KOPT-K1 (cell line): Measurements from ENCODE around the gene UTRN.
A peak's percentile ranks its signal among the peaks of the same experiment; 100 is the strongest.

Experiments used
- H3K27ac ChIP-seq: fragments of 200-600 bp; sonication (generic); 2 replicates; pipeline ENCODE4 v1.5.1; 2016; ENCODE audit warnings: antibody characterized with exemption, mild to moderate bottlenecking, low read depth, low read length; ENCODE audit not compliant: poor library complexity, severe bottlenecking
- H3K36me3 ChIP-seq: fragments of 200-600 bp; sonication (generic); 2 replicates; pipeline ENCODE4 v1.5.1; 2017; ENCODE audit warnings: antibody characterized with exemption, mild to moderate bottlenecking, low read length, moderate library complexity; ENCODE audit not compliant: insufficient read depth
- H3K9me3 ChIP-seq: fragments of 200-600 bp; sonication (generic); 2 replicates; pipeline ENCODE4 v1.5.1; 2017; ENCODE audit warnings: antibody characterized with exemption, low read length, mild to moderate bottlenecking; ENCODE audit not compliant: insufficient read depth, poor library complexity, severe bottlenecking

UTRN gene

GRCh38 chr6:144315226-144315980 lies 30.3 kb downstream of the UTRN start:
- Histone ChIP-seq H3K27ac (no peak overlapping the region), H3K36me3 (no peaks in the 10 kb centered on the region), H3K9me3 (no peaks in the 10 kb centered on the region)

GRCh38 chr6:144315981-144316861 lies 31.1 kb downstream of the UTRN start:
- Histone ChIP-seq H3K9me3 (no peaks in the 10 kb centered on the region), H3K36me3 (no peaks in the 10 kb centered on the region), H3K27ac (no peak overlapping the region)

GRCh38 chr6:144316862-144317195 lies 31.7 kb downstream of the UTRN start:
- Histone ChIP-seq H3K9me3 (no peaks in the 10 kb centered on the region), H3K36me3 (no peaks in the 10 kb centered on the region), H3K27ac (no peak overlapping the region)

- Histone ChIP-seq H3K36me3 (no peaks in the 10 kb centered on the region), H3K27ac (no peak overlapping the region), H3K9me3 (no peaks in the 10 kb centered on the region)
Measured at GRCh38 chr6:144317736-144318135, 32.6 kb downstream of the UTRN start.

GRCh38 chr6:144319211-144319610 lies 34.1 kb downstream of the UTRN start:
- no peak overlapping the region for H3K27ac ChIP-seq
- H3K36me3 ChIP-seq: no peaks in the 10 kb centered on the region
- H3K9me3 ChIP-seq: no peaks in the 10 kb centered on the region

- Histone ChIP-seq H3K27ac (no peak overlapping the region), H3K36me3 (no peaks in the 10 kb centered on the region), H3K9me3 (no peaks in the 10 kb centered on the region)
Measured at GRCh38 chr6:144320741-144321140, 35.6 kb downstream of the UTRN start.

GRCh38 chr6:144321839-144322591 lies 36.9 kb downstream of the UTRN start:
- Histone ChIP-seq H3K27ac (no peak overlapping the region), H3K36me3 (no peaks in the 10 kb centered on the region), H3K9me3 (no peaks in the 10 kb centered on the region)

GRCh38 chr6:144325232-144325631 lies 40.1 kb downstream of the UTRN start:
- no peak overlapping the region for H3K27ac ChIP-seq
- no peaks in the 10 kb centered on the region for H3K36me3 ChIP-seq

GRCh38 chr6:144326393-144326792 lies 41.3 kb downstream of the UTRN start:
- Histone ChIP-seq H3K9me3 (no peaks in the 10 kb centered on the region), H3K36me3 (no peaks in the 10 kb centered on the region), H3K27ac (no peak overlapping the region)

More at GRCh38 chr6:144325232-144325631, 40.1 kb downstream of the UTRN start:
- no peaks in the 10 kb centered on the region for H3K9me3 ChIP-seq

GRCh38 chr6:144327081-144327480 lies 41.9 kb downstream of the UTRN start:
- H3K36me3 ChIP-seq: no peaks in the 10 kb centered on the region
- no peaks in the 10 kb centered on the region for H3K9me3 ChIP-seq
- H3K27ac ChIP-seq: no peak overlapping the region

GRCh38 chr6:144330017-144330987 lies 45.2 kb downstream of the UTRN start:
- Histone ChIP-seq H3K27ac (no peak overlapping the region), H3K36me3 (no peaks in the 10 kb centered on the region), H3K9me3 (no peaks in the 10 kb centered on the region)

GRCh38 chr6:144331491-144331969 lies 46.4 kb downstream of the UTRN start:
- Histone ChIP-seq H3K36me3 (no peaks in the 10 kb centered on the region), H3K9me3 (no peaks in the 10 kb centered on the region), H3K27ac (no peak overlapping the region)

- no peak overlapping the region for H3K27ac ChIP-seq
- H3K36me3 ChIP-seq: no peaks in the 10 kb centered on the region
- no peaks in the 10 kb centered on the region for H3K9me3 ChIP-seq
Measured at GRCh38 chr6:144332177-144332576, 47.0 kb downstream of the UTRN start.

- Histone ChIP-seq H3K36me3 (no peaks in the 10 kb centered on the region), H3K27ac (peak overlapping the region; percentile 72), H3K9me3 (no peaks in the 10 kb centered on the region)
Measured at GRCh38 chr6:144334150-144334708, 49.1 kb downstream of the UTRN start.
